ENCODE data around the gene RETSAT.
"Not testable (repeated sequence)": the region's sequence is repeated elsewhere in the genome, so short reads cannot be mapped to it uniquely, and the experiment has no call there.

GRCh38 chr2:85323988-85324367 lies 30.4 kb downstream of the RETSAT start:
- TF ChIP-seq CTCF (conservative IDR thresholded peaks at IDR 0.05); EZH2 (IDR thresholded peaks at IDR 0.05; ENCODE audit: low read depth): not testable (repeated sequence)
